Esophagus squamous epithelium (tissue), 4 donors: ENCODE measurements around the gene TBXA2R.

Source experiments
- CTCF ChIP-seq, 6 experiments: fragments of 450-650 bp in 4 of 6; fragments of 200-600 bp in 2 of 6; sonication (generic) in 2 of 6; IDR thresholded peaks; one replicate each; pipeline ENCODE4 v1.5.1; 2016 to 2019; ENCODE audit warnings: antibody characterized with exemption in 6 of 6, mild to moderate bottlenecking in 4 of 6, moderate library complexity in 4 of 6
- POLR2A ChIP-seq, 4 donors: fragments of 450-650 bp; IDR thresholded peaks; one replicate each; pipeline ENCODE4 v1.6.1; 2017; ENCODE audit warnings: antibody characterized with exemption in 4 of 4, mild to moderate bottlenecking in 4 of 4, moderate library complexity in 3 of 4

GRCh38 chr19:3636962-3637361, 30.3 kb upstream of the TBXA2R start:
- no peak for TF ChIP-seq CTCF (IDR thresholded peaks at IDR 0.05)
- TF ChIP-seq POLR2A (IDR thresholded peaks at IDR 0.05): no peak
